Keratinocyte (primary cell): ENCODE results near the gene IL1A. TPM values are rescaled to one million over a fixed set of nuclear protein-coding genes. Genes with fewer than 3 reads are reported as not detected.

Experiments used
- DNase-seq: peaks from one replicate; pipeline ENCODE4 v3.0.0-alpha.2; 2011; ENCODE audit warnings: low read depth, missing footprints, low spot score
- FAIRE-seq: peaks from 2 replicates; lab custom pipeline; 2011; peaks lifted over from hg19 to GRCh38; lab: Jason Lieb, UNC
- H2AFZ ChIP-seq: 2 replicates; pipeline ENCODE4 v1.6.0; 2012; ENCODE audit warnings: low read length, control low read depth, inconsistent platforms; ENCODE audit not compliant: control insufficient read depth
- H3K27ac ChIP-seq: 2 replicates; pipeline ENCODE4 v1.5.1; 2011; ENCODE audit warnings: low read length; ENCODE audit not compliant: control insufficient read depth, insufficient read depth
- H3K27me3 ChIP-seq: 3 replicates; pipeline ENCODE4 v1.6.0; 2011; ENCODE audit warnings: low read length; ENCODE audit not compliant: control insufficient read depth, insufficient read depth; ENCODE audit errors: extremely low read depth
- H3K36me3 ChIP-seq, 2 experiments: 2 replicates in 1 of 2; 3 replicates in 1 of 2; pipeline ENCODE4 v1.5.1; 2011; ENCODE audit warnings: low read length in 2 of 2, mild to moderate bottlenecking in 1 of 2; ENCODE audit not compliant: control insufficient read depth in 2 of 2, insufficient read depth in 2 of 2; ENCODE audit errors: extremely low read depth in 1 of 2
- H3K4me1 ChIP-seq: 3 replicates; pipeline ENCODE4 v1.5.1; 2011; ENCODE audit warnings: low read length; ENCODE audit not compliant: control insufficient read depth, insufficient read depth; ENCODE audit errors: extremely low read depth
- H3K4me2 ChIP-seq: 3 replicates; pipeline ENCODE4 v1.6.0; 2011; ENCODE audit warnings: low read depth, low read length; ENCODE audit not compliant: control insufficient read depth, insufficient read depth; ENCODE audit errors: extremely low read depth
- H3K4me3 ChIP-seq, 3 experiments: fragments of 200-600 bp in 1 of 3; sonication (generic) in 1 of 3; 2 replicates in 2 of 3; 3 replicates in 1 of 3; pipeline ENCODE4 v1.5.1; 2011 to 2016; ENCODE audit warnings: low read length in 3 of 3, mild to moderate bottlenecking in 3 of 3, control low read depth in 2 of 3, inconsistent platforms in 1 of 3, low read depth in 1 of 3, mixed read lengths in 1 of 3, mixed run types in 1 of 3, moderate library complexity in 1 of 3; ENCODE audit not compliant: control insufficient read depth in 2 of 3, insufficient read depth in 2 of 3; ENCODE audit errors: extremely low read depth in 1 of 3
- H3K79me2 ChIP-seq: 2 replicates; pipeline ENCODE4 v1.6.0; 2012; ENCODE audit warnings: low read length; ENCODE audit not compliant: control insufficient read depth, insufficient read depth
- H3K9ac ChIP-seq: 3 replicates; pipeline ENCODE4 v1.6.0; 2011; ENCODE audit warnings: low read length; ENCODE audit not compliant: control insufficient read depth, insufficient read depth; ENCODE audit errors: extremely low read depth
- H3K9me1 ChIP-seq: 3 replicates; pipeline ENCODE4 v1.6.0; 2011; ENCODE audit warnings: low read length; ENCODE audit not compliant: control insufficient read depth, insufficient read depth; ENCODE audit errors: extremely low read depth
- H3K9me3 ChIP-seq: 2 replicates; pipeline ENCODE4 v1.5.1; 2012; ENCODE audit warnings: low read depth, low read length; ENCODE audit not compliant: control insufficient read depth
- H4K20me1 ChIP-seq: 3 replicates; pipeline ENCODE4 v1.6.0; 2011; ENCODE audit warnings: low read length; ENCODE audit not compliant: control insufficient read depth, insufficient read depth; ENCODE audit errors: extremely low read depth
- CTCF ChIP-seq, 3 experiments: IDR thresholded peaks in 1 of 3; conservative IDR thresholded peaks in 1 of 3; optimal IDR thresholded peaks in 1 of 3; 2 replicates in 2 of 3; 3 replicates in 1 of 3; pipeline versions ENCODE3 to v1.5.1; 2011; ENCODE audit warnings: low read length in 3 of 3, mild to moderate bottlenecking in 3 of 3, moderate library complexity in 2 of 3, control low read depth in 1 of 3, inconsistent platforms in 1 of 3; ENCODE audit not compliant: insufficient read depth in 2 of 3; ENCODE audit errors: extremely low read depth in 1 of 3
- EZH2 ChIP-seq: IDR thresholded peaks from one replicate; pipeline ENCODE4 v1.6.1; 2012; ENCODE audit warnings: inconsistent platforms, mild to moderate bottlenecking, low read length, moderate library complexity
- dilution Hi-C: fragments of 300-500 bp; cut with MboI; formaldehyde crosslinking; loops from one replicate; pipeline ENCODE4 v1.7.0; 2020; ENCODE audit warnings: low sequenced_read_pairs; ENCODE audit not compliant: extremely low pct_ligation_motif_present
- polyA plus RNA-seq, 5 experiments: library from polyadenylated mRNA; depleted of rRNA in 3 of 5; stranded (reverse) in 3 of 5; stranded (forward) in 1 of 5; unstranded in 1 of 5; fragments of >200 nt; gene quantifications; 1 replicate in 1 of 5; 2 replicates in 3 of 5; 3 replicates in 1 of 5; pipeline versions ENCODE4 v1.2.1 to v1.2.3, GENCODE V29; 2011 to 2012; ENCODE audit warnings: missing spikeins in 2 of 5, low read depth in 1 of 5, low replicate concordance in 1 of 5

The IL1A gene
- polyA plus RNA-seq, 1 donor (not counting 4 experiments of a cell fraction or from before 2014, with no cell fraction given) = 269 TPM

GRCh38 chr2:112819081-112819480, 34.8 kb upstream of the IL1A start:
- DNase-seq = no peak
- peaks cover 22% of the 10 kb centered on the region for H3K4me1 ChIP-seq
- H3K36me3 ChIP-seq = no peaks in the 10 kb centered on the region
- no peak overlapping the region for H3K4me3 ChIP-seq
- H3K79me2 ChIP-seq = no peaks in the 10 kb centered on the region
- no peak for FAIRE-seq
- H3K9me3 ChIP-seq = no peaks in the 10 kb centered on the region
- no peak overlapping the region for H3K4me2 ChIP-seq
- H3K27me3 ChIP-seq = no peaks in the 10 kb centered on the region
- H3K9me1 ChIP-seq = no peaks in the 10 kb centered on the region
- no peak overlapping the region for H3K27ac ChIP-seq
- no peak overlapping the region for H2AFZ ChIP-seq
- TF ChIP-seq EZH2 (no peak), CTCF (optimal IDR thresholded peaks at IDR 0.05 in 1 of 3, IDR thresholded peaks at IDR 0.05 in 1 of 3, conservative IDR thresholded peaks at IDR 0.05 in 1 of 3; ENCODE audit: extremely low read depth in 1 of 3, insufficient read depth in 2 of 3, low read length in 3 of 3) (no peak)
- H4K20me1 ChIP-seq = no peaks in the 10 kb centered on the region
- dilution Hi-C loops = no loop called here
- H3K9ac ChIP-seq = no peak overlapping the region

GRCh38 chr2:112818094-112818902, 34.0 kb upstream of the IL1A start:
- FAIRE-seq = no peak
- H2AFZ ChIP-seq = no peak overlapping the region
- no peaks in the 10 kb centered on the region for H3K9me3 ChIP-seq
- H3K79me2 ChIP-seq = no peaks in the 10 kb centered on the region
- dilution Hi-C loops = no loop called here
- no peak overlapping the region for H3K27ac ChIP-seq
- TF ChIP-seq EZH2 (no peak), CTCF (optimal IDR thresholded peaks at IDR 0.05 in 1 of 3, IDR thresholded peaks at IDR 0.05 in 1 of 3, conservative IDR thresholded peaks at IDR 0.05 in 1 of 3; ENCODE audit: extremely low read depth in 1 of 3, insufficient read depth in 2 of 3, low read length in 3 of 3) (no peak)
- H3K36me3 ChIP-seq = no peaks in the 10 kb centered on the region
- no peak overlapping the region for H3K9ac ChIP-seq
- H3K4me3 ChIP-seq = no peak overlapping the region
- H4K20me1 ChIP-seq = no peaks in the 10 kb centered on the region
- DNase-seq = no peak
- H3K27me3 ChIP-seq = no peaks in the 10 kb centered on the region
- H3K9me1 ChIP-seq = no peaks in the 10 kb centered on the region
- no peak overlapping the region for H3K4me2 ChIP-seq
- peaks cover 28% of the 10 kb centered on the region for H3K4me1 ChIP-seq
